ENCODE measurements around the gene ZNRF1. TPM values are rescaled to one million over a fixed set of nuclear protein-coding genes. Genes with fewer than 3 reads are reported as not detected.

Gene ZNRF1
- total and polyA plus RNA-seq, 2 donors (not counting 1 experiment from before 2014, with no cell fraction given): 0.27 to 0.76 TPM

DNA sequence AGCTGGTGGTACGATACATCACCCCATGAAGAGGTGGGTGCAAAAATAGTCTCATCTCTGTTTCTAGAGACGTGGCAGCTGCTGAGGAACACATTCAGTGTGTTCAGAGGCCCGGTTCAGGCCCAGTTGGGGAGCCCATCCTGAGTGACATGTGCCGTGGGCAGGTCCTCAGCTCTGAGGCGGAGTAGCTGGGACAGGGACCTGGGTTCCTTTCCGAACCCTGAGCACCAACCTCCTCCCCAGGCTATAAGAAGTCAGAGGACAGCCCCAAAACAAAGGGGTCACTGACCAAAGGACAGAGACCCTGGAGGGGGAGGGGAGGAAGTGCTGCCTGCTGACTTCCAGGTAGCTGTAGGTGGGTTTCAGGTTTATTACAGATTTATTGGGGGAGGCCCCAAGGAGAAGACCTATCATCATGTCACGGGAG is 112.7 kb downstream of the ZNRF1 start:
- Histone ChIP-seq H3K36me3 (replicated peaks in 1 of 2; ENCODE audit: control extremely low read depth in 1 of 2, control insufficient read depth in 1 of 2, extremely low read depth in 1 of 2, insufficient read depth in 2 of 2, low read length in 1 of 2) (no peaks in the 10 kb centered on the region), H3K9me3 (ENCODE audit: control extremely low read depth in 1 of 3, control insufficient read depth in 2 of 3, insufficient read depth in 1 of 3, low read length in 2 of 3) (peaks cover 0 to 17% (median 0%) of the 10 kb centered on the region in 3 donors), H2AFZ (ENCODE audit: insufficient read depth, low read depth, low read length, poor library complexity, severe bottlenecking) (no peak overlapping the region), H4K20me1 (ENCODE audit: control insufficient read depth, insufficient read depth, low read length, poor library complexity, severe bottlenecking) (no peaks in the 10 kb centered on the region), H3K79me2 (ENCODE audit: control insufficient read depth, insufficient read depth, low read length) (no peaks in the 10 kb centered on the region), H3K4me1 (ENCODE audit: control insufficient read depth in 2 of 2, insufficient read depth in 2 of 2, low read length in 2 of 2) (peaks cover 31 to 34% of the 10 kb centered on the region in 2 donors), H3K9ac (ENCODE audit: low read length) (no peak overlapping the region), H3K4me2 (replicated peaks; ENCODE audit: low read depth, low read length, poor library complexity, severe bottlenecking) (peak overlapping the region; percentile 49), H3K27me3 (replicated peaks in 1 of 4; ENCODE audit: control extremely low read depth in 1 of 4, control insufficient read depth in 3 of 4, insufficient read depth in 4 of 4, low read length in 3 of 4) (peaks cover 0 to 75% (median 31%) of the 10 kb centered on the region in 4 experiments), H3K4me3 (ENCODE audit: control extremely low read depth in 1 of 5, extremely low read depth in 1 of 5, insufficient read depth in 1 of 5, low read depth in 2 of 5, low read length in 4 of 5) (no peak overlapping the region), H3K27ac (ENCODE audit: low read length in 2 of 2) (no peak overlapping the region)
- WGBS (ENCODE audit: insufficient coverage): 38% methylated on average over 5 of the region's 7 CpGs
- H3K27ac Mint-ChIP-seq: no peak overlapping the region
- DNase-seq (no peak), ATAC-seq (ENCODE audit: low read depth) (no peak)
- H3K27me3 Mint-ChIP-seq: peaks cover 46% of the 10 kb centered on the region
- H3K9me3 Mint-ChIP-seq (ENCODE audit: insufficient read depth): no peaks in the 10 kb centered on the region
- peaks cover 30% of the 10 kb centered on the region for H3K4me1 Mint-ChIP-seq
- intact Hi-C loops (cut with micrococcal nuclease): loop anchor here (1.0 kb wide), 1 partner anchor 37 kb away; the partner anchor contains the start of gene ZFP1
- POLR2A ChIA-PET: no interaction called here
- no peak for TF ChIP-seq EZH2 (IDR thresholded peaks at IDR 0.05; ENCODE audit: borderline replicate concordance, insufficient read depth, low read depth, low read length, poor library complexity, severe bottlenecking)
- TF ChIP-seq, protein P1, sequence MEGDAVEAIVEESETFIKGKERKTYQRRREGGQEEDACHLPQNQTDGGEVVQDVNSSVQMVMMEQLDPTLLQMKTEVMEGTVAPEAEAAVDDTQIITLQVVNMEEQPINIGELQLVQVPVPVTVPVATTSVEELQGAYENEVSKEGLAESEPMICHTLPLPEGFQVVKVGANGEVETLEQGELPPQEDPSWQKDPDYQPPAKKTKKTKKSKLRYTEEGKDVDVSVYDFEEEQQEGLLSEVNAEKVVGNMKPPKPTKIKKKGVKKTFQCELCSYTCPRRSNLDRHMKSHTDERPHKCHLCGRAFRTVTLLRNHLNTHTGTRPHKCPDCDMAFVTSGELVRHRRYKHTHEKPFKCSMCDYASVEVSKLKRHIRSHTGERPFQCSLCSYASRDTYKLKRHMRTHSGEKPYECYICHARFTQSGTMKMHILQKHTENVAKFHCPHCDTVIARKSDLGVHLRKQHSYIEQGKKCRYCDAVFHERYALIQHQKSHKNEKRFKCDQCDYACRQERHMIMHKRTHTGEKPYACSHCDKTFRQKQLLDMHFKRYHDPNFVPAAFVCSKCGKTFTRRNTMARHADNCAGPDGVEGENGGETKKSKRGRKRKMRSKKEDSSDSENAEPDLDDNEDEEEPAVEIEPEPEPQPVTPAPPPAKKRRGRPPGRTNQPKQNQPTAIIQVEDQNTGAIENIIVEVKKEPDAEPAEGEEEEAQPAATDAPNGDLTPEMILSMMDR (IDR thresholded peaks at IDR 0.05): peak; percentile 64
- no peak overlapping the region for H3K4me3 Mint-ChIP-seq
- CTCF ChIA-PET: interaction anchor here (0.7 to 6.8 kb wide), 22 partner anchors 11 to 402 kb away, joined by 3 to 87 read pairs (median 4); partner anchors contain the start of genes WDR59 and ZNRF1

DNA sequence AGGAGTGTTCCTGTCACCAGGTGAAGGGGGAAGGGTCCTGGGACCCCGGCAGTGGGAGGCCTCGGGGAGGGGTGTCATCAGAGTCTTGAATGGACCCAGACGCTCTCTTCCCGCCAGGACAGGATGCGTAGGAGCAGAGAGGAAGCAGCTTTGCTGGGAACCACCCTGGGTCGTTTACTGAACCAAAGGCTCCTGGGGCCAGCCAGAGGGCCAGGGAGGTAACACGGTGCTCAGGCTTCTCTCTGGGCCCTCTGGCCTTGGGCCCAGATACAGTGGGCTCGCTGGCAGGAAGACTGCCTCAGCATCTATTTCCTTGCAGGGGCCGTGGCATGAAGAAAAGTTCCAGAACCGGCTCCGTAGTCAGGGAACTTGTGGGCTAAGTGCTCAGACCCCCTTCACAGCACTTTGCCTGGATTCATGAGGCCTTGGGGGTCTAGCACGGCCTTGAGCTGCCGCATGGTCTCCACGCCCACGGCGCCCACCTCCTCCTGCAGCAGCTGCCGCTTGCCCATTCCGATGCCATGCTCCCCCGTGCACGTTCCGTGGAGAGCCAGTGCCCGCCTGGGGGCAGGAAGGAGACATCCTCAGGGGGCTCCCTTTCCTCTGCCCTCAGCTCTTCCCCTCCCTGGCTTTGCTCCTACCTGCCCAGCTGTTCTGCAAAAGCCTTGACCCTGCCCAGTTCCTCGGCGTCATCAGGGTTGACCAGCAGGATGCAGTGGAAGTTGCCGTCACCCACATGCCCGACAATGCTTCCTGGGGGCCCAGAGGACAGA is 113.3 kb downstream of the ZNRF1 start:
- WGBS (ENCODE audit: insufficient coverage): 11% methylated on average over 26 of the region's 26 CpGs
- peaks cover 40% of the 10 kb centered on the region for H3K27me3 Mint-ChIP-seq
- CTCF ChIA-PET: interaction anchor here (0.7 to 6.8 kb wide), 18 partner anchors 11 to 330 kb away, joined by 3 to 87 read pairs (median 4); partner anchors contain the start of genes WDR59 and ZNRF1
- no peaks in the 10 kb centered on the region for H3K9me3 Mint-ChIP-seq (ENCODE audit: insufficient read depth)
- H3K4me3 Mint-ChIP-seq: no peak overlapping the region
- H3K4me1 Mint-ChIP-seq: peaks cover 30% of the 10 kb centered on the region
- POLR2A ChIA-PET: no interaction called here
- H3K4me2 ChIP-seq (replicated peaks; ENCODE audit: low read depth, low read length, poor library complexity, severe bottlenecking): no peak overlapping the region
- no peak overlapping the region for H3K4me3 ChIP-seq (ENCODE audit: control extremely low read depth in 1 of 5, extremely low read depth in 1 of 5, insufficient read depth in 1 of 5, low read depth in 2 of 5, low read length in 4 of 5)
- intact Hi-C loops (cut with micrococcal nuclease): loop anchor here (1.0 kb wide), 1 partner anchor 36 kb away; the partner anchor contains the start of gene ZFP1
- DNase-seq (no peak), ATAC-seq (ENCODE audit: low read depth) (no peak)
- no peak overlapping the region for H3K9ac ChIP-seq (ENCODE audit: low read length)
- no peak overlapping the region for H3K27ac ChIP-seq (ENCODE audit: low read length in 2 of 2)
- no peaks in the 10 kb centered on the region for H3K79me2 ChIP-seq (ENCODE audit: control insufficient read depth, insufficient read depth, low read length)
- no peak for TF ChIP-seq EZH2 (IDR thresholded peaks at IDR 0.05; ENCODE audit: borderline replicate concordance, insufficient read depth, low read depth, low read length, poor library complexity, severe bottlenecking)
- TF ChIP-seq, protein P1 (IDR thresholded peaks at IDR 0.05): no peak
- no peaks in the 10 kb centered on the region for H4K20me1 ChIP-seq (ENCODE audit: control insufficient read depth, insufficient read depth, low read length, poor library complexity, severe bottlenecking)
- peaks cover 0 to 69% (median 28%) of the 10 kb centered on the region in 4 experiments for H3K27me3 ChIP-seq (replicated peaks in 1 of 4; ENCODE audit: control extremely low read depth in 1 of 4, control insufficient read depth in 3 of 4, insufficient read depth in 4 of 4, low read length in 3 of 4)
- no peak overlapping the region for H3K27ac Mint-ChIP-seq
- H3K4me1 ChIP-seq (ENCODE audit: control insufficient read depth in 2 of 2, insufficient read depth in 2 of 2, low read length in 2 of 2): peaks cover 31 to 34% of the 10 kb centered on the region in 2 donors
- H2AFZ ChIP-seq (ENCODE audit: insufficient read depth, low read depth, low read length, poor library complexity, severe bottlenecking): no peak overlapping the region
- H3K36me3 ChIP-seq (replicated peaks in 1 of 2; ENCODE audit: control extremely low read depth in 1 of 2, control insufficient read depth in 1 of 2, extremely low read depth in 1 of 2, insufficient read depth in 2 of 2, low read length in 1 of 2): no peaks in the 10 kb centered on the region
- H3K9me3 ChIP-seq (ENCODE audit: control extremely low read depth in 1 of 3, control insufficient read depth in 2 of 3, insufficient read depth in 1 of 3, low read length in 2 of 3): peaks cover 0 to 19% (median 0%) of the 10 kb centered on the region in 3 donors

Data from B cell (primary cell).